H1 (cell line): ENCODE data around the gene CLEC16A. TPM values are rescaled to one million over a fixed set of nuclear protein-coding genes. Genes with fewer than 3 reads are reported as not detected.

ENCODE experiments used
- CTCF ChIA-PET: fragments of 300-600 bp; sonication (Branson Sonifier 250); formaldehyde crosslinking; loops from one replicate; lab custom pipeline; 2021; ENCODE audit not compliant: partially characterized antibody; lab: Charles Lee
- POLR2A ChIA-PET: fragments of 300-600 bp; sonication (Branson Sonifier 250); formaldehyde crosslinking; loops from one replicate; lab custom pipeline; 2021; ENCODE audit warnings: inconsistent platforms; ENCODE audit not compliant: partially characterized antibody; lab: Charles Lee
- DNase-seq, 2 experiments: peaks; one replicate each; pipeline versions ENCODE4 v3.0.0 to v3.0.0-alpha.2; 2010 to 2022; ENCODE audit warnings: low spot score in 2 of 2, low read depth in 1 of 2, mixed read lengths in 1 of 2
- FAIRE-seq: peaks from 2 replicates; lab custom pipeline; 2011; peaks lifted over from hg19 to GRCh38; lab: Jason Lieb, UNC
- H2AFZ ChIP-seq: 2 replicates; pipeline ENCODE4 v1.8.1; 2012; ENCODE audit warnings: low read length, inconsistent platforms
- H2AK5ac ChIP-seq: 2 replicates; pipeline ENCODE4 v1.6.1; 2013; ENCODE audit warnings: low read depth, low read length
- H2BK120ac ChIP-seq: replicated peaks from 2 replicates; pipeline ENCODE3; 2013; ENCODE audit warnings: low read depth, low read length, inconsistent platforms
- H2BK12ac ChIP-seq: 2 replicates; pipeline ENCODE4 v1.6.1; 2013; ENCODE audit warnings: low read depth, low read length
- H2BK15ac ChIP-seq: 2 replicates; pipeline ENCODE4 v1.6.1; 2013; ENCODE audit warnings: low read length
- H2BK20ac ChIP-seq: 2 replicates; pipeline ENCODE4 v1.6.1; 2013; ENCODE audit warnings: low read length
- H2BK5ac ChIP-seq: 2 replicates; pipeline ENCODE4 v1.6.1; 2013; ENCODE audit warnings: low read depth, low read length
- H3K14ac ChIP-seq: 2 replicates; pipeline ENCODE4 v1.6.1; 2013; ENCODE audit warnings: inconsistent platforms; ENCODE audit not compliant: insufficient read length
- H3K18ac ChIP-seq: 2 replicates; pipeline ENCODE4 v1.6.1; 2013; ENCODE audit warnings: low read length; ENCODE audit errors: extremely low read depth
- H3K23ac ChIP-seq: 2 replicates; pipeline ENCODE4 v1.6.1; 2013; ENCODE audit warnings: inconsistent platforms; ENCODE audit not compliant: insufficient read length
- H3K23me2 ChIP-seq: 2 replicates; pipeline ENCODE4 v1.6.1; 2013; ENCODE audit warnings: low read depth, low read length
- H3K27ac ChIP-seq: 2 replicates; pipeline ENCODE4 v1.6.1; 2011; ENCODE audit warnings: low read depth, low read length, inconsistent platforms
- H3K27me3 ChIP-seq, 4 experiments: replicated peaks in 1 of 4; 1 replicate in 1 of 4; 2 replicates in 3 of 4; pipeline versions ENCODE4 v1.6.1 to v1.8.1; 2011 to 2013; ENCODE audit warnings: low read length in 3 of 4, mild to moderate bottlenecking in 3 of 4, inconsistent platforms in 2 of 4, mixed read lengths in 2 of 4, moderate library complexity in 1 of 4; ENCODE audit not compliant: control insufficient read depth in 3 of 4, insufficient read depth in 3 of 4; ENCODE audit errors: extremely low read depth in 1 of 4
- H3K36me3 ChIP-seq, 4 experiments: 2 replicates each; pipeline versions ENCODE4 v1.6.1 to v1.8.1; 2011 to 2013; ENCODE audit warnings: mild to moderate bottlenecking in 4 of 4, low read length in 3 of 4, moderate library complexity in 2 of 4, control low read depth in 1 of 4, inconsistent platforms in 1 of 4; ENCODE audit not compliant: insufficient read depth in 4 of 4, control insufficient read depth in 2 of 4
- H3K4ac ChIP-seq: replicated peaks from 2 replicates; pipeline ENCODE3; 2013; ENCODE audit warnings: low read length, low read depth, mixed read lengths, inconsistent platforms; ENCODE audit not compliant: insufficient read length
- H3K4me1 ChIP-seq, 4 experiments: replicated peaks in 1 of 4; 1 replicate in 1 of 4; 2 replicates in 3 of 4; pipeline versions ENCODE4 v1.6.1 to v1.8.1; 2011 to 2013; ENCODE audit warnings: low read length in 3 of 4, inconsistent platforms in 2 of 4, mixed read lengths in 1 of 4; ENCODE audit not compliant: insufficient read depth in 4 of 4, control insufficient read depth in 3 of 4
- H3K4me2 ChIP-seq, 2 experiments: 2 replicates each; pipeline versions ENCODE4 v1.6.1 to v1.8.1; 2011 to 2013; ENCODE audit warnings: low read depth in 2 of 2, low read length in 2 of 2, control low read depth in 1 of 2, inconsistent platforms in 1 of 2, mild to moderate bottlenecking in 1 of 2; ENCODE audit not compliant: insufficient read depth in 1 of 2
- H3K4me3 ChIP-seq, 4 experiments: fragments of 200-600, 300-600 bp in 1 of 4; sonication (generic), shearing (Covaris generic), sonication (Bioruptor Twin) in 1 of 4; 2 replicates each; pipeline versions ENCODE4 v1.5.1 to v1.8.1; 2011 to 2016; ENCODE audit warnings: low read length in 4 of 4, low read depth in 3 of 4, control low read depth in 2 of 4, inconsistent platforms in 2 of 4, mild to moderate bottlenecking in 2 of 4, mixed read lengths in 1 of 4, moderate library complexity in 1 of 4; ENCODE audit not compliant: insufficient read depth in 2 of 4; ENCODE audit errors: extremely low read depth in 1 of 4
- H3K56ac ChIP-seq: replicated peaks from 2 replicates; pipeline ENCODE3; 2013; ENCODE audit warnings: low read depth, mild to moderate bottlenecking, mixed read lengths, low read length, inconsistent platforms; ENCODE audit not compliant: insufficient read length
- H3K79me1 ChIP-seq: 2 replicates; pipeline ENCODE4 v1.6.1; 2013; ENCODE audit warnings: low read depth, low read length, control low read depth
- H3K79me2 ChIP-seq, 2 experiments: 2 replicates each; pipeline versions ENCODE4 v1.6.1 to v1.8.1; 2012 to 2013; ENCODE audit warnings: low read length in 2 of 2, mild to moderate bottlenecking in 2 of 2, inconsistent platforms in 1 of 2; ENCODE audit not compliant: insufficient read depth in 2 of 2, control insufficient read depth in 1 of 2
- H3K9ac ChIP-seq, 4 experiments: replicated peaks in 1 of 4; 1 replicate in 1 of 4; 2 replicates in 3 of 4; pipeline versions ENCODE4 v1.6.1 to v1.8.1; 2011 to 2013; ENCODE audit warnings: low read depth in 3 of 4, low read length in 3 of 4, control low read depth in 2 of 4, mild to moderate bottlenecking in 2 of 4, moderate library complexity in 2 of 4, inconsistent platforms in 1 of 4; ENCODE audit errors: extremely low read depth in 1 of 4
- H3K9me3 ChIP-seq, 2 experiments: 2 replicates each; pipeline versions ENCODE4 v1.6.1 to v1.8.1; 2012 to 2013; ENCODE audit warnings: mild to moderate bottlenecking in 2 of 2, moderate library complexity in 2 of 2, control low read depth in 1 of 2, inconsistent platforms in 1 of 2, low read depth in 1 of 2, low read length in 1 of 2, mixed read lengths in 1 of 2; ENCODE audit not compliant: insufficient read depth in 2 of 2
- H4K20me1 ChIP-seq, 2 experiments: replicated peaks in 1 of 2; 2 replicates each; pipeline versions ENCODE3 to v1.8.1; 2011 to 2013; ENCODE audit warnings: inconsistent platforms in 2 of 2, low read length in 2 of 2, mild to moderate bottlenecking in 1 of 2; ENCODE audit not compliant: insufficient read depth in 2 of 2, control insufficient read depth in 1 of 2
- H4K5ac ChIP-seq: 2 replicates; pipeline ENCODE4 v1.6.1; 2013; ENCODE audit warnings: low read length, low read depth, mixed read lengths, inconsistent platforms; ENCODE audit not compliant: insufficient read length
- H4K8ac ChIP-seq: 2 replicates; pipeline ENCODE4 v1.8.0; 2013; ENCODE audit warnings: mild to moderate bottlenecking, moderate library complexity, low read length, inconsistent platforms; ENCODE audit not compliant: insufficient read depth; ENCODE audit errors: extremely low read depth
- H4K91ac ChIP-seq: replicated peaks from 2 replicates; pipeline ENCODE3; 2013; ENCODE audit warnings: low read length, mixed read lengths, inconsistent platforms; ENCODE audit not compliant: insufficient read length
- ASH2L ChIP-seq: fragments of 200-600, 300-600 bp; sonication (generic); IDR thresholded peaks from one replicate; pipeline ENCODE4 v1.7.1; 2017; ENCODE audit warnings: low read length
- BACH1 ChIP-seq: IDR thresholded peaks from 2 replicates; pipeline ENCODE4 v1.6.1; 2012; ENCODE audit warnings: low read length, improper control_type of control experiment
- KDM1A ChIP-seq: fragments of 200-600, 300-600 bp; sonication (generic); IDR thresholded peaks from 2 replicates; pipeline ENCODE4 v1.7.1; 2016; ENCODE audit warnings: mild to moderate bottlenecking, low read length, borderline replicate concordance
- MAFK ChIP-seq: IDR thresholded peaks from 2 replicates; pipeline ENCODE4 v1.6.1; 2012; ENCODE audit warnings: low read depth, mild to moderate bottlenecking, improper control_type of control experiment, low read length
- PHF8 ChIP-seq: fragments of 200-600 bp; sonication (generic); conservative IDR thresholded peaks from 2 replicates; pipeline ENCODE4 v1.7.1; 2012; ENCODE audit warnings: low read depth, mild to moderate bottlenecking, inconsistent platforms, low read length, moderate library complexity
- POLR2A ChIP-seq, 2 experiments: IDR thresholded peaks; 1 replicate in 1 of 2; 2 replicates in 1 of 2; pipeline ENCODE4 v1.6.1; 2011; ENCODE audit warnings: low read depth in 2 of 2, low read length in 2 of 2, mild to moderate bottlenecking in 2 of 2; ENCODE audit errors: control extremely low read depth in 1 of 2
- RNF2 ChIP-seq: fragments of 200-900, 300-1000 bp; sonication (generic); IDR thresholded peaks from 2 replicates; pipeline ENCODE4 v1.7.1; 2016; ENCODE audit warnings: borderline replicate concordance, low read depth, mild to moderate bottlenecking, antibody characterized with exemption, low read length; ENCODE audit not compliant: poor library complexity, severe bottlenecking; ENCODE audit errors: missing control alignments
- SAP30 ChIP-seq: fragments of 300-600 bp; sonication (generic); IDR thresholded peaks from 2 replicates; pipeline ENCODE4 v1.7.1; 2012; ENCODE audit warnings: low read length, moderate library complexity, mild to moderate bottlenecking, inconsistent platforms; ENCODE audit not compliant: insufficient read depth, insufficient replicate concordance
- SIX5 ChIP-seq: IDR thresholded peaks from 2 replicates; pipeline ENCODE4 v1.6.1; 2011; ENCODE audit warnings: mild to moderate bottlenecking, low read depth, low read length
- TBP ChIP-seq: IDR thresholded peaks from 2 replicates; pipeline ENCODE4 v1.6.1; 2011; ENCODE audit warnings: low read depth, low read length, improper control_type of control experiment
- TEAD4 ChIP-seq: IDR thresholded peaks from 2 replicates; pipeline ENCODE4 v1.6.1; 2012; ENCODE audit warnings: low read depth, low read length, inconsistent platforms, mixed read lengths
- WGBS, 2 experiments: shearing (Covaris generic) in 1 of 2; methylation state at CpG; one replicate each; pipeline versions ENCODE4 v1.1.6 to v1.1.7; 2013 to 2015; ENCODE audit warnings: low lambda C conversion rate in 2 of 2, mixed read lengths in 2 of 2, inconsistent platforms in 1 of 2, low coverage in 1 of 2, missing lambda C conversion rate in 1 of 2; ENCODE audit not compliant: insufficient replicate concordance in 2 of 2, insufficient coverage in 1 of 2, insufficient read length in 1 of 2; ENCODE audit errors: extremely low coverage in 1 of 2, missing lambda C conversion rate in 1 of 2; 5-methylcytosine and 5-hydroxymethylcytosine counted together
- polyA plus RNA-seq, 7 experiments: library from polyadenylated mRNA; depleted of rRNA in 3 of 7; stranded (reverse) in 5 of 7; unstranded in 2 of 7; fragments of >200 nt in 5 of 7; fragments of 200-250 nt in 2 of 7; gene quantifications; 1 replicate in 5 of 7; 2 replicates in 1 of 7; 4 replicates in 1 of 7; pipeline versions ENCODE4 v1.2.1 to v1.2.3, GENCODE V29; 2011 to 2013; ENCODE audit warnings: missing spikeins in 2 of 7, mixed read lengths in 2 of 7
- total RNA-seq: library from RNA; stranded (reverse); fragmentation: NEBNext Ultra II Directional; extraction: Animal tissue kit (Norgen Biotek cat#: 25700); gene quantifications from 2 replicates; pipeline ENCODE4 v1.2.1, GENCODE V29; 2021
- TF ChIP-seq, protein P1 (sequence below): IDR thresholded peaks from 2 replicates; pipeline ENCODE4 v1.6.1; 2012; ENCODE audit warnings: inconsistent platforms

CLEC16A gene
- total and polyA plus RNA-seq, 2 of the 8 experiments (the other 6 are each of a cell fraction or from before 2014, with no cell fraction given), result 7.6 to 19.3 TPM

DNA sequence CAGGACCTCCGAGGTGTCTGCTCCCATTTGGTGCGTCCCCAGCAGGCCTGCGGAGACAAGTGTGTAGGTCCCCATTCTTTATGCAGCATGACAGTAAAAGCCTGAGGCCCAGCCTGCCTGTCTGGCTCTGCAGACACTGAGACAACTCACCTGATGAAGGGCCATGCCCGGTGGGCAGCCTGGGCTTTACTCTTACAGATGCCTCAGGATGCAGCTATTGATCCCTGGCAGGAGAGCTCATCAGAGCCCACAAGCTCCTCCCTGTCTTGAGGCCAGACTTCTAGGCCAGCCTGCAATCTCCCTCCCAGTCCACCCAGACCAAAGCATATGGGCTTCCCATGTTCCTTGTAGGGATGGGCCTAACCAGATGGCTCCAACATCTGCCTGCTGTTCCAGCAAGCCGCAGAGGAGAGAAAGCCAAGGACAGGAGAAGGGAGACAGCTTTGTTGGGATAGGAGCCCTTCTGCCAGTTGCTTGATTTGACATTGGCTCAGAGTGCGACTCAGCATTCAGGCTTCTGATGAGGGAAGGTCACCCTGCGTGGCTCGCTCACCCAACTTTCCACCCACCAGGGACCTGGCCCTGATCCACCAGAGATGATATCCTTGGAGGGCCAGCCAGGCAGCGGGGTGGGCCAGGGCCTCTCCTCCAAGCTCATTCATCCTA, 224.2 kb downstream of the CLEC16A start:
- FAIRE-seq (no peak), DNase-seq (no peak)
- peaks cover 0 to 5% of the 10 kb centered on the region in 2 experiments for H4K20me1 ChIP-seq
- H3K4ac ChIP-seq, result no peak overlapping the region
- H2AK5ac ChIP-seq, result no peak overlapping the region
- CTCF ChIA-PET, result interaction anchor here (1.0 to 1.2 kb wide), 3 partner anchors 9 to 84 kb away, joined by 3 to 5 read pairs (median 3); no protein-coding TSS in a partner anchor
- H3K79me1 ChIP-seq, result no peaks in the 10 kb centered on the region; the same call in 1 of the 2 replicates
- no peaks in the 10 kb centered on the region; a peak in 1 of 7 replicates for H3K4me1 ChIP-seq
- H3K9ac ChIP-seq, result no peak overlapping the region
- no peak overlapping the region for H3K4me2 ChIP-seq
- no peak overlapping the region for H3K27ac ChIP-seq
- H3K36me3 ChIP-seq, result peaks cover 0 to 3% (median 0%) of the 10 kb centered on the region in 4 experiments; a peak in 1 of 8 replicates
- H3K4me3 ChIP-seq, result no peak overlapping the region
- POLR2A ChIA-PET, result interaction anchor here (1.3 kb wide), 1 partner anchor 83 kb away, joined by 3 read pairs; no protein-coding TSS in a partner anchor
- no peak overlapping the region for H2BK5ac ChIP-seq
- no peak overlapping the region for H2BK12ac ChIP-seq
- no peaks in the 10 kb centered on the region for H3K9me3 ChIP-seq
- H2BK120ac ChIP-seq, result no peak overlapping the region
- no peak overlapping the region for H4K5ac ChIP-seq
- no peak overlapping the region for H3K56ac ChIP-seq
- no peaks in the 10 kb centered on the region for H3K27me3 ChIP-seq
- H3K23me2 ChIP-seq, result 0 out of 2 replicates have a peak, but pooled peaks cover 4% of the 10 kb centered on the region
- H2AFZ ChIP-seq, result no peak overlapping the region
- peaks cover 0 to 4% of the 10 kb centered on the region in 2 experiments; a peak in 1 of 4 replicates for H3K79me2 ChIP-seq
- H2BK15ac ChIP-seq, result no peak overlapping the region
- H2BK20ac ChIP-seq, result no peak overlapping the region
- no peak overlapping the region for H3K14ac ChIP-seq
- no peak overlapping the region for H4K8ac ChIP-seq
- H4K91ac ChIP-seq, result no peak overlapping the region
- 81% methylated on average over 9 of the region's 9 CpGs; no CpG with 5 or more reads in 1 of the 2 experiments for WGBS, 2 experiments
- H3K23ac ChIP-seq, result no peak overlapping the region
- no peak overlapping the region for H3K18ac ChIP-seq
- TF ChIP-seq RNF2 (no peak), ASH2L (no peak), BACH1 (no peak), POLR2A (IDR thresholded peaks at IDR 0.05; ENCODE audit: control extremely low read depth in 1 of 2, low read depth in 2 of 2, low read length in 2 of 2) (no peak), TBP (no peak), MAFK (no peak), SIX5 (no peak), SAP30 (no peak), TEAD4 (no peak), KDM1A (no peak), PHF8 (no peak)
- TF ChIP-seq, protein P1, sequence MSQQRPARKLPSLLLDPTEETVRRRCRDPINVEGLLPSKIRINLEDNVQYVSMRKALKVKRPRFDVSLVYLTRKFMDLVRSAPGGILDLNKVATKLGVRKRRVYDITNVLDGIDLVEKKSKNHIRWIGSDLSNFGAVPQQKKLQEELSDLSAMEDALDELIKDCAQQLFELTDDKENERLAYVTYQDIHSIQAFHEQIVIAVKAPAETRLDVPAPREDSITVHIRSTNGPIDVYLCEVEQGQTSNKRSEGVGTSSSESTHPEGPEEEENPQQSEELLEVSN, result no peak
